Measurements from ENCODE around the gene CCT6A.
"Not testable (repeated sequence)": the region's sequence is repeated elsewhere in the genome, so short reads cannot be mapped to it uniquely, and the experiment has no call there.

GRCh38 chr7:56066376-56066775 lies 14.8 kb downstream of the CCT6A start:
- TF ChIP-seq SIN3A (IDR thresholded peaks at IDR 0.05; ENCODE audit: borderline replicate concordance in 2 of 2, control insufficient read depth in 1 of 2, low read depth in 2 of 2, low read length in 2 of 2); ZNF253 (CRISPR knock-in tag; conservative IDR thresholded peaks at IDR 0.05); POLR2A (conservative IDR thresholded peaks at IDR 0.05); CBX3 (IDR thresholded peaks at IDR 0.05; ENCODE audit: borderline replicate concordance in 1 of 2, low read length in 2 of 2); FOXM1 (IDR thresholded peaks at IDR 0.05; ENCODE audit: low read depth); FOXM1 (CRISPR knock-in tag; IDR thresholded peaks at IDR 0.05; ENCODE audit: low read depth); ZNF644 (tag; IDR thresholded peaks at IDR 0.05; ENCODE audit: low read depth); ZNF445 (CRISPR knock-in tag; IDR thresholded peaks at IDR 0.05; ENCODE audit: low read depth): not testable (repeated sequence)
